MM.1S (cell line): ENCODE results near the gene EPG5.

Experiments
- DNase-seq: peaks from one replicate; pipeline ENCODE4 v3.0.0-alpha.2; 2015
- H2AFZ ChIP-seq: fragments of 300-600 bp; sonication (generic); 2 replicates; pipeline ENCODE4 v1.6.0; 2016; ENCODE audit warnings: antibody characterized with exemption, low read length
- H3F3A ChIP-seq: fragments of 300-600 bp; sonication (generic); 2 replicates; pipeline ENCODE4 v1.6.1; 2016; ENCODE audit warnings: mild to moderate bottlenecking, antibody characterized with exemption, low read length, moderate library complexity, mixed read lengths; ENCODE audit not compliant: insufficient read depth
- H3K27ac ChIP-seq: fragments of 300-600 bp; sonication (generic); 2 replicates; pipeline ENCODE4 v1.5.1; 2016; ENCODE audit warnings: mild to moderate bottlenecking, low read length
- H3K27me3 ChIP-seq: fragments of 300-600 bp; sonication (generic); replicated peaks from 2 replicates; pipeline ENCODE4 v1.6.0; 2016; ENCODE audit warnings: low read length; ENCODE audit not compliant: insufficient read depth
- H3K36me3 ChIP-seq: fragments of 300-600 bp; sonication (generic); replicated peaks from 2 replicates; pipeline ENCODE4 v1.6.1; 2016; ENCODE audit warnings: mild to moderate bottlenecking, low read length, mixed read lengths; ENCODE audit not compliant: insufficient read depth
- H3K4me1 ChIP-seq: fragments of 300-600 bp; sonication (generic); 2 replicates; pipeline ENCODE4 v1.6.1; 2016; ENCODE audit warnings: low read length, mixed read lengths
- H3K4me2 ChIP-seq: fragments of 300-600 bp; sonication (generic); 2 replicates; pipeline ENCODE4 v1.6.0; 2016; ENCODE audit warnings: low read depth, low read length
- H3K4me3 ChIP-seq: fragments of 300-600 bp; sonication (generic); 2 replicates; pipeline ENCODE4 v1.5.1; 2016; ENCODE audit warnings: low read length, mixed read lengths
- H3K79me2 ChIP-seq: fragments of 300-600 bp; sonication (generic); 2 replicates; pipeline ENCODE4 v1.6.1; 2016; ENCODE audit warnings: mixed run types, low read length, mixed read lengths
- H3K9ac ChIP-seq: fragments of 300-600 bp; sonication (generic); 2 replicates; pipeline ENCODE4 v1.6.1; 2016; ENCODE audit warnings: low read length, mixed read lengths
- H3K9me2 ChIP-seq: fragments of 300-600 bp; sonication (generic); replicated peaks from 2 replicates; pipeline ENCODE4 v1.6.1; 2016; ENCODE audit warnings: mild to moderate bottlenecking, low read length, mixed read lengths; ENCODE audit not compliant: insufficient read depth
- H3K9me3 ChIP-seq: fragments of 300-600 bp; sonication (generic); replicated peaks from 2 replicates; pipeline ENCODE4 v1.6.1; 2016; ENCODE audit warnings: mild to moderate bottlenecking, low read length, mixed read lengths; ENCODE audit not compliant: insufficient read depth
- H4K20me1 ChIP-seq: fragments of 300-600 bp; sonication (generic); 2 replicates; pipeline ENCODE4 v1.6.1; 2016; ENCODE audit warnings: mild to moderate bottlenecking, low read length, moderate library complexity, mixed read lengths; ENCODE audit not compliant: insufficient read depth
- CTCF ChIP-seq: fragments of 300-600 bp; sonication (generic); IDR thresholded peaks from 2 replicates; pipeline ENCODE4 v1.5.1; 2016; ENCODE audit warnings: antibody characterized with exemption, low read length, mixed read lengths
- EZH2 ChIP-seq: fragments of 300-600 bp; sonication (generic); optimal IDR thresholded peaks from 2 replicates; pipeline ENCODE3; 2017; ENCODE audit warnings: low read depth, mild to moderate bottlenecking, antibody characterized with exemption, low read length, mixed read lengths
- EZH2phosphoT487 ChIP-seq: fragments of 300-600 bp; sonication (generic); IDR thresholded peaks from 2 replicates; pipeline ENCODE4 v1.6.1; 2018; ENCODE audit warnings: antibody characterized with exemption, low read length

EPG5 gene

GRCh38 chr18:45843019-45843418 is 124.1 kb downstream of the EPG5 start:
- no peaks in the 10 kb centered on the region for H3K4me1 ChIP-seq
- no peak for DNase-seq
- H3K27ac ChIP-seq, result no peak overlapping the region
- H3K9me3 ChIP-seq, result no peaks in the 10 kb centered on the region
- H2AFZ ChIP-seq, result no peak overlapping the region
- H3K79me2 ChIP-seq, result no peaks in the 10 kb centered on the region
- no peak overlapping the region for H3K4me2 ChIP-seq
- no peaks in the 10 kb centered on the region for H4K20me1 ChIP-seq
- no peaks in the 10 kb centered on the region for H3F3A ChIP-seq
- H3K9ac ChIP-seq, result no peak overlapping the region
- no peak overlapping the region for H3K4me3 ChIP-seq
- H3K27me3 ChIP-seq, result no peaks in the 10 kb centered on the region
- no peak for TF ChIP-seq CTCF
- H3K36me3 ChIP-seq, result no peaks in the 10 kb centered on the region
- no peaks in the 10 kb centered on the region for H3K9me2 ChIP-seq

DNA sequence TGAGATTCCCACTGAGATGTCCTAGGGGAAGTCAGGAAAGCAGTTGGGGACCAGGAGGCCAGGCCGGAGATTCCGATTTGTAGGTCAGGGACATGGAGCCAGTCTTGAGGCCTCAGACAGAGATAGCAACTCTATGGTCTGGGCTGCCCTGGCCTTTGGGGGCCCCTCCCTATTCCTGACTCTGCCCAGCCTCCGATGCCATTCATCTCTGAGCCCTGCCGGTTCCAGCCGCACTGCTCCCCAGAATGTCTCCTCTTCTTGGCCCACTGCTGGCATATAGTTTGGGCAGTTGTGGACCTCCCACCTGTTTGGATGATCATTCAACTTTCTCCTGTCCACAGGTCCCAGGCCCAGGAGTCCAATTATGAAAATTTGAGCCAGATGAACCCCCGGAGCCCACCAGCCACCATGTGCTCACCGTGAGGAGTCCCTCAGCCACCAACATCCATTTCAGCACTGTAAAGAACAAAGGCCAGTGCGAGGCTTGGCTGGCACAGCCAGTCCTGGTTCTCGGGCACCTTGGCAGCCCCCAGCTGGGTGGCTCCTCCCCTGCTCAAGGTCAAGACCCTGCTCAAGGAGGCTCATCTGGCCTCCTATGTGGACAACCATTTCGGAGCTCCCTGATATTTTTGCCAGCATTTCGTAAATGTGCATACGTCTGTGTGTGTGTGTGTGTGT is 125.2 kb downstream of the EPG5 start:
- Histone ChIP-seq H3F3A (no peaks in the 10 kb centered on the region), H3K9me3 (no peaks in the 10 kb centered on the region), H3K4me3 (no peak overlapping the region), H3K27ac (no peak overlapping the region), H3K4me1 (no peaks in the 10 kb centered on the region), H2AFZ (no peak overlapping the region), H3K36me3 (no peaks in the 10 kb centered on the region), H3K9me2 (no peaks in the 10 kb centered on the region), H3K79me2 (no peaks in the 10 kb centered on the region), H3K27me3 (no peaks in the 10 kb centered on the region), H3K4me2 (no peak overlapping the region), H4K20me1 (no peaks in the 10 kb centered on the region), H3K9ac (no peak overlapping the region)
- no peak for DNase-seq
- TF ChIP-seq CTCF (no peak), EZH2phosphoT487 (no peak), EZH2 (no peak)

DNA sequence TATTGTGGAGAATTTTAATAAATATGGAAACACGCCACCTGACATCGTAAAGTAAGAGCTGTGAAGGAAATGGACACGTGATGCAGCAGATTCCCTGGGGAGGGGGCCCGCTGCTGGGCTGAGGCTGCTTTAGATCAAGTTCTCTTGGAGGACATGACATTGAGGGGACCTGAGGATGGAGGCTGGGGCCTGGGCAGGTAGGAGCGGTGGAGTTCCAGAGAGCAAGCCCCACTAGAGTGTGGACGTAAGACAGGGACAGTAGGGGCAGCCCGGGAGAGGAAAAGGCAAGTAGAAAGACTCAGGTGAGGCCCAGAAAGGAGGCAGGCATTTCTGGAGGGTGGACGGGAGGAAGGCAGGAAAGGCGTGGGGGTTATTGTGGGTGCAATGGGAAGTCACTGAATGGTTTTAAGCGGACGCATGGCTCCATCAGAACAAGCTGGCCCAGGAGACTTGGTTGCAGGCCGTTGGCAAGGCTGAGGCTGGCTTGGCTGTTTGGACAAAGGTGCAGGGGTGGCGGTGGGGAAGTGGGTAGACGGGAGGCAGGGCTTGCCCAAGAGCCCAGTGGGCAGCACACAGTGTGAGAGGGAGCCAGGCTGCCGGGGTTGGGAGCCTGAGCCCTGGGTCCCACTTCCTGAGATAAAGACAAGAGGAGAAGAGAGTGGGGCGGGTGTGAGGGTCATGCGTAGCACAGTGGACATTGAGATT is 125.9 kb downstream of the EPG5 start:
- no peak for DNase-seq
- Histone ChIP-seq H2AFZ (no peak overlapping the region), H3F3A (no peaks in the 10 kb centered on the region), H3K9me3 (no peaks in the 10 kb centered on the region), H3K27ac (no peak overlapping the region), H3K36me3 (no peaks in the 10 kb centered on the region), H3K9me2 (no peaks in the 10 kb centered on the region), H3K4me3 (no peak overlapping the region), H4K20me1 (no peaks in the 10 kb centered on the region), H3K27me3 (no peaks in the 10 kb centered on the region), H3K4me2 (no peak overlapping the region), H3K9ac (no peak overlapping the region), H3K4me1 (no peaks in the 10 kb centered on the region), H3K79me2 (no peaks in the 10 kb centered on the region)
- TF ChIP-seq EZH2phosphoT487, result no peak
- no peak for TF ChIP-seq EZH2
- TF ChIP-seq CTCF, result no peak
